NCI-H1930 (cell line): ENCODE data around the gene SMIM12.
A peak's percentile ranks its signal among the peaks of the same experiment; 100 is the strongest.

ENCODE experiments used
- DNase-seq, 2 experiments: peaks; one replicate each; lab custom pipeline; 2025; lab: John Stamatoyannopoulos, UW

SMIM12 gene

GRCh38 chr1:34859446-34860200, at the start of gene SMIM12:
TSS of gene SMIM12 (minus strand) at chr1:34859749. CDS start at chr1:34855977, 3,772 bp downstream.
- DNase-seq: peak; percentile 82 to 93

GRCh38 chr1:34908369-34908768, 48.8 kb upstream of the SMIM12 start:
- no peak for DNase-seq

GRCh38 chr1:34907487-34908090, 48.0 kb upstream of the SMIM12 start:
- DNase-seq: no peak

GRCh38 chr1:34906756-34907155, 47.2 kb upstream of the SMIM12 start:
- DNase-seq: no peak

- no peak for DNase-seq
Observed at GRCh38 chr1:34906222-34906621, 46.7 kb upstream of the SMIM12 start.

GRCh38 chr1:34905098-34905459, 45.5 kb upstream of the SMIM12 start:
- no peak for DNase-seq

- no peak for DNase-seq
Observed at GRCh38 chr1:34904236-34905097, 44.9 kb upstream of the SMIM12 start.

GRCh38 chr1:34901919-34902318, 42.4 kb upstream of the SMIM12 start:
- DNase-seq: no peak

GRCh38 chr1:34900775-34901502, 41.4 kb upstream of the SMIM12 start:
- DNase-seq: no peak

- no peak for DNase-seq
Observed at GRCh38 chr1:34899906-34900305, 40.4 kb upstream of the SMIM12 start.

GRCh38 chr1:34899471-34899870, 39.9 kb upstream of the SMIM12 start:
- DNase-seq: no peak

- no peak for DNase-seq
Observed at GRCh38 chr1:34898330-34898761, 38.8 kb upstream of the SMIM12 start.

GRCh38 chr1:34896612-34897011, 37.1 kb upstream of the SMIM12 start:
- no peak for DNase-seq

- no peak for DNase-seq
Observed at GRCh38 chr1:34889705-34890104, 30.2 kb upstream of the SMIM12 start.

- no peak for DNase-seq
Observed at GRCh38 chr1:34887593-34887992, 28.0 kb upstream of the SMIM12 start.

- DNase-seq: no peak
Observed at GRCh38 chr1:34885405-34886247, 26.1 kb upstream of the SMIM12 start.

GRCh38 chr1:34884961-34885360, 25.4 kb upstream of the SMIM12 start:
- DNase-seq: no peak

- no peak for DNase-seq
Observed at GRCh38 chr1:34884536-34884935, 25.0 kb upstream of the SMIM12 start.

GRCh38 chr1:34879230-34879629, 19.7 kb upstream of the SMIM12 start:
- no peak for DNase-seq

- DNase-seq: no peak
Observed at GRCh38 chr1:34876406-34876805, 16.9 kb upstream of the SMIM12 start.

- DNase-seq: no peak
Observed at GRCh38 chr1:34874296-34874952, 14.9 kb upstream of the SMIM12 start.
